CD4-positive, alpha-beta T cell treated with Interleukin-17A for 1 hour (primary cell): ENCODE measurements around the gene CMTR2.

Experiments
- DNase-seq: peaks from one replicate; pipeline ENCODE4 v3.0.0-alpha.2; 2020

CMTR2 gene

GRCh38 chr16:71264299-71264698, 24.9 kb downstream of the CMTR2 start:
- no peak for DNase-seq

DNA sequence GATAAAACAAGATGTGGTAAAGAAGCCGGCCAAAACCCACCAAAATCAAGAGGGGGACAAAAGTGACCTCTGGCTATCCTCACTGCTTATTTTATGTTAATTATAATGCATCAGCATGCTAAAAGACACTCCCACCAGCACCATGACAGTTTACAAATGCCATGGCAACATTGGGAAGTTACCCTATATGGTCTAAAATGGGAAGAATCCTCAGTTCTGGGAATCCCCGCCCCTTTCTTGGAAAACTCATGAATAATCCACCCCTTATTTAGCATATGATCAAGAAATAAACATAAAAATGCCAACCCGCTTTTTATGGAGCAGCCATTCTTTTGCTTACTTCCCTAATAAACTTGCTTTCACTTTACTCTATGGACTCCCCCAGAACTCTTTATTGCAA, 25.6 kb downstream of the CMTR2 start:
- no peak for DNase-seq

DNA sequence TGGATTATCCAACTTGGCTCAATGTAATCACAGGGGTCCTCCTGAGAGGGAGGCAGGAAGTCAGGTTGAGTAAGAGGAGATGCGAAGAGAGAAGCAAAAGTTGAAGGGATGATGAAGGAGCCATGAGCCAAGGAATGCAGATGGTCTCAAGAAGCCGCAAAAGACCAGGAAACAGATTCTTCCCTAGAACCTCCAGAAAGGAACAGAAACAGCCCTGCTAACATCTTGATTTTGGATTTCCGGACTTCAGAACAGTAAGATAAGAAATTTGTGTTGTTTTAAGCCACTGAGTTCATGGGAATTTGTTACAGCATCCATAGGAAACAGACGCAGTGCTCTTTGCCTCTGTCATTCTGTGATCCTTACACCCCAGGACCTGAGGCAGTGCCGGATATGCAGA, 26.8 kb downstream of the CMTR2 start:
- no peak for DNase-seq

DNA sequence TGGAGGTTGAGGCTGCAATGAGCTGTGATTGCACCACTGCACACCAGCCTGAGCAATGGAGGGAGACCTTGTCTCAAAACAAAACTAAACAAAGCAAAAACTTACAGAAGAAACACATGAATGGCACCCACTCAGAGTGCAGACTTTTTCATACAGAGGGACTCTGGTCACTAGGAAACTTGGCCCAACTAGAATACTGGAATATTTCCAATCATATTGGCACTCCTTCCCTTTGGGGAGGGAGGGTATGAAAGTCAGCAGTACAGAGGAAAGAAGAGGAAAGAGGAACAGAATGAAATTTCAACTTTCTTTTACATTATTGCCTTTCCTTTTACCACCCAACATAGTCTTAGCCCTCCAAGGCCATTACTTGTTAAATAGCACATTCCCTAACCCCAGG, 28.2 kb downstream of the CMTR2 start:
- DNase-seq = no peak

GRCh38 chr16:71259086-71259485, 30.1 kb downstream of the CMTR2 start:
- no peak for DNase-seq

- DNase-seq = no peak
Observed at GRCh38 chr16:71258372-71258771, 30.8 kb downstream of the CMTR2 start.

- DNase-seq = no peak
Observed at GRCh38 chr16:71257768-71258167, 31.4 kb downstream of the CMTR2 start.

GRCh38 chr16:71255721-71256120, 33.5 kb downstream of the CMTR2 start:
- no peak for DNase-seq

DNA sequence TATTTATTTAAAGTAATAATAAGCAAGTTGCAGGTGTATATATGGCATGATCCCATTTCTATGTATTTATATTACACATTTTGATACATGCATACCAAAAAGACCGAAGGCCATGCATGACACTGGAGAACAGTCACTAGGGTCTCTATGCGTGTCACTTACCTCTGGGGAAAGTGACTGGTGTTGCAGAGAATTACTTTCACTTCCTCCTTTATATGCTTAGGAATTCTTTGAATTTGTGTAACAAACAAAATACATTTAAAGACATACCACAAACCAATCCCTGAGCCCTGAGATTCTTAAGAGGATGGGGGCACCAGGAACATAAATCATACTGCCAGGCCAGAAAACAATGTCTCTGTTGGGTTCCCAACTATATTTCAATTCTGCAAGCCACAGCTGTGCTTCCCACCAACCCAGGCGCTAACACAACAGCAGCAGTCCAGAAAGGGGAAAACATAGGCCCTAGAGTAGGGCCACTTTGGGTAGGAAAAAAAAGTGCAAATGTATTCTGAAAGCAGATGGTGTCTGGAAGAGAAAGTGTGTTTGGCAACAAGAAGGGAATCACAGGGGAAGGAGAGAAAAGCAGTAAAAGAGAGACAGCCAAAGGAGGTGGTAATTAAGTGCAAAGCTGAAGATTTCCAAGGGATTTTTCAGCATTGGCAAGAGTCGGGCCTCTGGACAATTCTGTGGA, 34.2 kb downstream of the CMTR2 start:
- no peak for DNase-seq

DNA sequence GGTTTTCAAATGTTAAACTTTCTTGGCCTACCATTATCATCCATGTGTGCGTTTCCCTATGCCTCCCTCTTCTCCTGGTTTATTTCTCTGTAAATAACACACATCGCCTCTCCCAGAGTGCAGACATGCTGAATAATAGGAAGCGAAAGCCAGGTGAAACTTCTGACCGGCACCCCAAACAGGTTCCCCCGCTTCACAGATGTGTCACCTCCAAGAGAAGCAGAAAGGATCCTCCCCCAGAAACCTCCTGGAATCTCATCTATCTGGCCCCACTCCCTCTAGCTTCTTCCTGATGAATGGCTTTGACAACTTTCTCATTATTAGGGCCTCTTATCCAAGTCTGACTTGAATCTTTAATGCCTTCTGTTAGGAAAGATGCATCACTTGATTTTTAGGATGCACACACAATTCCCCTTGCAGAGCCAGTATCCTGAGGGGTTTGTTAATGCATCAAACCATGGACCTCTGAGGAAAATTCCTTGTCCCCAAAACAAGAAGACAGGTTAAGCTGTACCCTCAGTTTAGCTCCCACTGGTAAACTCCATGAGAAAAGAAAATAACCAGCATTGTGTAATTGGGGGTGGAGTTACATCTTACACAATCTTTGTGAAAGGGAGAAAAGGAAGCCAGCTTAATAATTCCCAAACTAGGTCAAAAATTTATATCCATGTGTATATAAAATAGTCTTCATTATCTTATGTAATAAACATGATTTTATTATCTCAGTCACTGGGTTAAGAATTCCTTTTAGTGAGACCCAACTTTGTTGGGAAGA, 38.6 kb downstream of the CMTR2 start:
- DNase-seq = no peak

- DNase-seq = no peak
Observed at GRCh38 chr16:71249399-71249798, 39.8 kb downstream of the CMTR2 start.

DNA sequence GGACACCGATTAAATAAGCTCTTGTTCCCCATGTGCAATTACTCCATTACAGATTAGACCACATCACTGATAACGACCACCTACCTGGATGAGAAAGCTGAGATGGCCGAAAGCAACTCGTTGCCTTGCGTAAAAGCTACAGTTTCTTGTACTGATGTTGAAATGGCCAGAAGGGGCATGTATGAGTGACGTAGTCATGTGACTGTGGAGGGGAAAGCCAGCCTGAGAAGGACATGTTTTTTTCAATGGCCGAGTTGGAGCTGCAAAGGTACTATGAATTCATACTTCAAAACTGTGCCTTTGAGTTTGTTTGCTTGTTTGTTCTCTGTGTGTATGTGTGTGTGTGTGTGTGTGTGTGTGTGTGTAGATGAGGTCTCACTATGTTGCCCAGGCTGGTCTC, 41.7 kb downstream of the CMTR2 start:
- no peak for DNase-seq

DNA sequence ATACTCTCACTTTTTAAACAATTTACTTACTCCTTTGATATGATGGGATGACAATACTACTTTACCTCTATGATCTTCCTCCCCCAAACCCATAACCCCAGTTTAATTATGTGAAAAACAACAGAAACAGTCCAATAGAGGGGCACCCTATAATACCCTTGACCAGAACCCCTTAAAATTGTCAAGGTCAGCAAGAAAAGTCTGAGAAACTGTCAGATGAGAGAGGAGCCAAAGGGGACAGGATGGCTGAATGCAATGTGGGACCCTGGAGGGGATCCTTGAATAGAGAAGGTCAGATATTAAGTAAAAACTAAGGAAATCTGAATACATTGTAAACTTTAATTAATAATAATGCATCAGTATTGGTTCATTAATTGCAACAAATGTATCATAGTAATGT, 42.9 kb downstream of the CMTR2 start:
- DNase-seq = no peak

DNA sequence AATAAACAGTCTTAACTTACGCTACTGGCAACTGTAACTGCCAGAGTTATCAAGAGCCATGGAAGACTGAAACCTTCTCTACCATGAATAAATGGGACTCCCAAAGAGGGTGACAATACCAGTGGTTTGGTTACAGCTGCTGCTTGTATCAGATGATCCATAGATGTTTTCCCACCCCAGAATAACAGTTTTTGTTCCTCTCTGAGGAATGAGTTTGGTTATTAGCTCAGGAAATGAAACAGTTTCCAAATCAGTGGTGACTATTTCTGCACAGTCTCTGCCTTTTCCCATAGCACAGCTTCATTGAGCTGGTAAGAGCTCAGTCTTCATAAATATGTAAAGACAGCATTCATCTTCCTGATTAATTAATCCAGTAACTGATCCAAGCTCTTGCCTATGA, 44.7 kb downstream of the CMTR2 start:
- DNase-seq = no peak

DNA sequence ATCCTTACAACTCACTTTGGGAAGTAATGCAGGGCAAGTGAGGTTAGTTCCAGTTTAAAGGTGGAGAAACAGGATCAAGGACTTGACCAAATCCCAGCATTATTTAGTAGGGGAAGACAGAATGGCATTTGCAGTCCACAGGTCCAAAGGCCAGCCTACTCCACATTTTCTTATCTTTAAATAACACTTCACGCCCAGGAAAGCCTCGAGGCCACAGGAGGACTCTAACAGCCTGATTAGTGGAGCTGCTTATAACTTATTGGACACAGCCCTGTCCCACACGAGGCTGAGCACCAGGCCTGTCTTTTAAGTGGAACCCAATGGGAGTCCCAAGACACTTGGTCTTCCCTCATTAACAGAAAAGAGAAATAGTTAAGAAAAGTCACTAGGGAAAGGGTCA, 46.6 kb downstream of the CMTR2 start:
- DNase-seq = no peak

DNA sequence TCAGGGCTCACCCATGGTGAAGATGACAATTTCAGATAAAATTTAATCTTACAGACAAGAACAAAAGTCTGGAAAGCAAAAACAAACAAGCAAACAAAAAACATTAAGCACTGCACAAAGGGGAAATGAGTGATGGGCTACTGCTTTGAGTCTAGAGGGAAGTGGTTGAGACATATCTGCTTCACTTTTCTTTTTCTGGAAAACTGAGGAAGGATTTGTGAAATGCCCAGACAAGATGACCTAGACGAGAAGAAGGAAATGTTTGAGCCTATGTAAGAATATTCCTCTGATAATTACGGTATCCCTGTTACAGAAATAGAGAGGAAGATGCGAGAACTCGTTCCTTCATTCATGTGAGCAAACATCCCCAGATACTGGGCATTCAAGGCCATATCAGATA, 47.2 kb downstream of the CMTR2 start:
- no peak for DNase-seq
